Breast epithelium (tissue), 3 donors: ENCODE data around the gene GLI1.

ENCODE experiments used
- POLR2A ChIP-seq: fragments of 450-650 bp; IDR thresholded peaks from one replicate; pipeline ENCODE4 v1.6.1; 2016; ENCODE audit warnings: antibody characterized with exemption, mild to moderate bottlenecking, moderate library complexity
- POLR2AphosphoS5 ChIP-seq, 3 donors: sonication (generic); formaldehyde crosslinking; IDR thresholded peaks; one replicate each; pipeline ENCODE4 v1.6.1; 2017; ENCODE audit warnings: antibody characterized with exemption in 3 of 3

DNA sequence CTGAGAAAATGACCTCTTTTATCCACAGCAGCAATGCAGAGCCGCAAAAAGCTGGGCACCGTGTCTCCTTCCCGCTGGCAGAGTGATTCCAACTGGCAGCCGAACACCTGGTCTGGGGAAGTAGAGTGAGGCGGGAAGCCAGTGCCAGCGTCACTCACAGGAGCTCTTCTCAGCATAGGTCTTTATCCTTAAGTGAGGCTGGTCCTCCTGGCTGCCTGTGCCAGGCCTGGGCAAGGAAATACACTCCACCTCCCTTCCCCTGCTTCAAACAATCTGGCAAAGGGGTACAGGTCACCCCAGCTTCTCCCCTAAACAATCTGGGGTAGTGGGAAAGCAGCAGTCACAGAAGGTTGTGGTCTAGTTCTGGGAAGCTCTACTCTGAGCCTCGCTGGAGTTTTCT lies 15.3 kb downstream of the GLI1 start:
- TF ChIP-seq POLR2AphosphoS5 (IDR thresholded peaks at IDR 0.05): no peak
- no peak for TF ChIP-seq POLR2A
